ENCODE measurements around the gene SNX11. TPM values are rescaled to one million over a fixed set of nuclear protein-coding genes. Genes with fewer than 3 reads are reported as not detected.
A peak's percentile ranks its signal among the peaks of the same experiment; 100 is the strongest.
"Not testable (repeated sequence)": the region's sequence is repeated elsewhere in the genome, so short reads cannot be mapped to it uniquely, and the experiment has no call there.

Gene SNX11, protein sequence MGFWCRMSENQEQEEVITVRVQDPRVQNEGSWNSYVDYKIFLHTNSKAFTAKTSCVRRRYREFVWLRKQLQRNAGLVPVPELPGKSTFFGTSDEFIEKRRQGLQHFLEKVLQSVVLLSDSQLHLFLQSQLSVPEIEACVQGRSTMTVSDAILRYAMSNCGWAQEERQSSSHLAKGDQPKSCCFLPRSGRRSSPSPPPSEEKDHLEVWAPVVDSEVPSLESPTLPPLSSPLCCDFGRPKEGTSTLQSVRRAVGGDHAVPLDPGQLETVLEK
- 9.8 TPM for total RNA-seq

DNA sequence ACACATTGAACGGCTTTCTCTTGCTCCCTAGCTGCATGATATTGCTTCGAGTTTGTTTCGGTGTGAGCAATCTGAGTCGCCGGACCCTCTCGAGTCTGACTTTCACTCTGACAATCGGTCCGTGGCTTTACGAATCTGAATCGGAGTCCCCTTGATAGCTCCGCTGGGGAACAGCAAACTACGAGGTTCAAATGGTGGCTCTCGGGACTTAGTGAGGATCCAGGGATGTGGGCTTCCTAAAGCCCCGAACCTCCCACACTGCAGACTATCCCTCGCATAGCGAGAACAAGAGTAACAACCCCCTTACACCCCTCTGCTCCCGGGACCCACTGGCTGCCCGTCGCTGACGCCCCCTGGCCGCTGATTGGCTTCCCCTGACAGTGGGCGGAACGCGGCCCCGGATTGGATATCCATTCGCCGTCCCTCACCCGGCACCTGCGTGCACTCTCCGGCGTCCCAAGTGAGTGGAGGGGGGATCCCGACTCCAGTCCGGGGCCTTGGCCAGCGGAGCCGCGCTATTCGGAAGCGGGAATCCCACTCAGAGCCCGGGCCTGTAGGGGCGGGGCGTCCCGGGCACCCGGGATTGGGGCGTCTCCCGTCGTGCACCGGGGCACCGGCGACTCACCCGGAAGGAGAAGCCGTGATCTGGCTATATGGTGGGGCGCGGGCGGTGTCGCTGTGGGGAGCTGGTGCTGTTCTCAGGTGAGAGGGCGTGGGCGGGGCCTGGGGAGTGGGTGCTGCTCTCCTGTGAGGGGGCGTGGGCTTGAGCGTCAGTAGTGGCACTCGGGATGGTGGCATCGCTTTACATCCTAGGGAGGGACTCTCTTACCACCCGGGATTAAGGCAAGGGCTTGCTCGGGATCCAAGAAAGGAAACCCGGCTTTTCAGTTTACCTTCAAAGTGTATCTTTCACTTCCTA lies at the start of gene SNX11:
SNX11 (plus strand) TSS at position 630 of the 919 bp plus-strand sequence. CDS start 4,278 bp downstream, outside the sequence.
- DNase-seq (ENCODE audit: low spot score) (peak; percentile 92), ATAC-seq (peak; percentile 96)

DNA sequence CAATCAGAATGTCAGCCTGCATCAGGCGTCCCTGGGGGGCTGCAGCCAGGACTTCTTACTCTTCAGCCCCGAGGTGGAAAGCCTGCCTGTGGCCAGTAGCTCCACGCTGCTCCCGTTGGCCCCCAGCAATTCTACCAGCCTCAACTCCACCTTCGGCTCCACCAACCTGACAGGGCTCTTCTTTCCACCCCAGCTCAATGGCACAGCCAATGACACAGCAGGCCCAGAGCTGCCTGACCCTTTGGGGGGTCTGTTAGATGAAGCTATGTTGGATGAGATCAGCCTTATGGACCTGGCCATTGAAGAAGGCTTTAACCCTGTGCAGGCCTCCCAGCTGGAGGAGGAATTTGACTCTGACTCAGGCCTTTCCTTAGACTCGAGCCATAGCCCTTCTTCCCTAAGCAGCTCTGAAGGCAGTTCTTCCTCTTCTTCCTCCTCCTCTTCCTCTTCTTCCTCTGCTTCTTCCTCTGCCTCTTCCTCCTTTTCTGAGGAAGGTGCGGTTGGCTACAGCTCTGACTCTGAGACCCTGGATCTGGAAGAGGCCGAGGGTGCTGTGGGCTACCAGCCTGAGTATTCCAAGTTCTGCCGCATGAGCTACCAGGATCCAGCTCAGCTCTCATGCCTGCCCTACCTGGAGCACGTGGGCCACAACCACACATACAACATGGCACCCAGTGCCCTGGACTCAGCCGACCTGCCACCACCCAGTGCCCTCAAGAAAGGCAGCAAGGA lies 49.0 kb upstream of the SNX11 start:
- no peak for ATAC-seq
- DNase-seq (ENCODE audit: low spot score) = no peak

DNA sequence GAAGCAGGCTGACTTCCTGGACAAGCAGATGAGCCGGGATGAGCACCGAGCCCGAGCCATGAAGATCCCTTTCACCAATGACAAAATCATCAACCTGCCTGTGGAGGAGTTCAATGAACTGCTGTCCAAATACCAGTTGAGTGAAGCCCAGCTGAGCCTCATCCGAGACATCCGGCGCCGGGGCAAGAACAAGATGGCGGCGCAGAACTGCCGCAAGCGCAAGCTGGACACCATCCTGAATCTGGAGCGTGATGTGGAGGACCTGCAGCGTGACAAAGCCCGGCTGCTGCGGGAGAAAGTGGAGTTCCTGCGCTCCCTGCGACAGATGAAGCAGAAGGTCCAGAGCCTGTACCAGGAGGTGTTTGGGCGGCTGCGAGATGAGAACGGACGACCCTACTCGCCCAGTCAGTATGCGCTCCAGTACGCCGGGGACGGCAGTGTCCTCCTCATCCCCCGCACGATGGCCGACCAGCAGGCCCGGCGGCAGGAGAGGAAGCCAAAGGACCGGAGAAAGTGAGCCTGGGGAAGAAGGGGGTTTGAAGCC lies 48.4 kb upstream of the SNX11 start:
- no peak for DNase-seq (ENCODE audit: low spot score)
- no peak for ATAC-seq

DNA sequence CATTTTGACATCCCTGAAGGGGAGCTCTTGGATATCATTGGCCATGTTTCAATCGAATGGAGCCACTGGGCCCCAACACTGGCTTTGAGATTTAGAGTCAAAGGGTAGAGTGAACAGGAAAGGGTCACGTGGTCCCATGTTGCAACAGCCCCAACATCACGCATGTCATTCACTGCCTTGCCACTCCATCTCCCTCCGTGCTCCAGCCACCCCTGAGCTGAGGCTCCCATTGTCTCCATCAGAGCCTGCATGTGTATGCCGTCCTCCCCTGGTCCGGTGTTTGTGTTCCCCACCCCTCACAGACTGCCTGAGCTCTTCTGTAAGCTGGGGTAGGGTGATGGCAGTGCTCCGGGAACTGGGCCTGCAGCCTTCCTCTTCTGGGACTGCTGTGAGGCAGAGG lies 47.3 kb upstream of the SNX11 start:
- DNase-seq (ENCODE audit: low spot score) = peak; percentile 71
- peak; percentile 58 for ATAC-seq

DNA sequence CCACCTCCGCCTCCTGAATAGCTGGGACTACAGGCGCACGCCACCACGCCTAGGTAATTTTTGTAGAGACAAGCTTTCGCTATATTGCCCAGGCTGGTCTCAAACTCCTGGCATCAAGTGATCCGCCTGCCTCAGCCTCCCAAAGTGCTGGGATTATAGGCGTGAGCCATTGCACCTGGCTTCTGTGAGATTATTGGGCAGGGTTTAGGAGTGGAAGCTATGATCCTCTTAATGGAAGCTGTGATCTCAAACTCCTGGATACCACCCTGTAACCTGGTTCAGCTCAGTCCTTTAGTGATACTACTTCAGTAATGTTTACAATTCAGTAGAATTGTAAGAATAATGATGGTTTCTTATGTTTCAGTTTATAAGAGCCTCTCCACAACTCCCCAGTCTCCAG lies 45.3 kb upstream of the SNX11 start:
- DNase-seq (ENCODE audit: low spot score) (no peak), ATAC-seq (no peak)

DNA sequence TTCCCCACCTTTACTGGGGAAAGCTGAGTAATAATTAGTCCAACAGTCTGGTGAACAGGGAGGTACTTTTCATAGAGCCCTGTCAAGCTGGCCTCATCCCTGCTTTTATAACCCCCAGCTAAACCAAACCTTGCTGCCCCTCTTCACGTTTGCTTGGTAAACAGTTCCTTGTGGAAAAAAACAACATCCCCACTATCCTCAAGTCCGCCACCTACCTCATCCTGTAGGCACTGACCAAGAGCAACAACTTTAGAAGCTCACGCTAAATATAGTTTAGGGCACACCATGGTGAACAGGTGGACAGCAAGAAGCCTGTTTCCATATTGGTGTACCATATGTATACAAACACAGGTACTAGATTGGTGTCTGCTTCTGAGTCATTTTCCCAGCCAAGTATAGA lies 42.9 kb upstream of the SNX11 start:
- DNase-seq (ENCODE audit: low spot score) (no peak), ATAC-seq (no peak)

DNA sequence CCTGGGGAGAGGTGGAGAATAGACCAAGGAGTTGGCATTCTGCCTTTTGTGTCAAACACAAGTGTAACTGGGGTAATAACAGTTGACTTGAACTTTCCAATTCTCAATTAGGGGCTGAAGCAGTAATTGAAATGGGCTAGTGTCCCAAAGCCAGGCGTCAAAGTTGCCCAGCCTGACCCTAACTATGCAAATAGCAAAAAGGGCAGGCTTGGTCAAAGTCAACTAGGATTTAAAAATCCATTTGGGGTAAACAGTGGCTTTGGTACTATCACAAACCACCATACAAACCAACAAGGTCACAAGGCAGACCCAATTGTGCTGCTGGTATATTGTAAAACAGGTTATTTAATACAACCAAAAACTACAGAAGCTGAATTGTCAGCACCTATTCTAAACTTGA lies 41.4 kb upstream of the SNX11 start:
- ATAC-seq (peak; percentile 66), DNase-seq (ENCODE audit: low spot score) (peak; percentile 63)

DNA sequence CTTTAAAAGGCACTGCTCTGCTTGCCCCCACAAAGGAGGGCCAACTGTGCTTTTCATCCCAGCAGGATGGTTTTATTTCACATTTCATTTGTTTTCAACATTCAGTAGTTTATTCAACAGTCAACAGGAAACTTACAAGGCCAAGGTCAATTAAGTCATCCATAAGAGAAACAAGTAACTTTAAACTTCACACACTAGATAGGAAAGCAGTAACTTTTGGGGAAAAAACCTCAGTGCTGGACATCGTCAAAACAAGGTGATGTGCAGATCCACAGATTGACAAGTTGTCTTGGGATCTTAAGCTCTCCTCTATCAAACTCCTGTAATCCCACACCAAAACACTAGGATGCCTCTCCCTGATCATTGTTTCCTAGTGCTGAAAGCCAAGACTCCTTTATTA lies 40.9 kb upstream of the SNX11 start:
- no peak for DNase-seq (ENCODE audit: low spot score)
- ATAC-seq = no peak

DNA sequence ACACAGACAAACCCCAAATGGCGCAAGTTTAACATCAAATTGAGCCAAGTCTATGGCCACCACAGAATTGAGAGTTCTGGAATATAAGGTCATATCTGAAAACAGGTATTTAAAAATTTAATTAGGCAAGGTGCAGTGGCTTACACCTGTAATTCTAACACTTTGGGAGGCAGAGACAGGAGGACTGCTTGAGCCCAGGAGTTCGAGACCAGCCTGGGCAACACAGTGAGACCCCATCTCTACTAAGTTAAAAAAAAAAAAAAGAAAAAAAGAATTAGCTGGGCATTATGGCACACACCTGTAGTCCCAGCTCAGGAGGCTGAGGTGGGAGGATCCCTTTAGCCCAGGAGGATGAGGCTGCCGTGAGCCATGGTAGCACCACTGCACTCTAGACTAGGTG lies 40.3 kb upstream of the SNX11 start:
- ATAC-seq (no peak), DNase-seq (ENCODE audit: low spot score) (no peak)

DNA sequence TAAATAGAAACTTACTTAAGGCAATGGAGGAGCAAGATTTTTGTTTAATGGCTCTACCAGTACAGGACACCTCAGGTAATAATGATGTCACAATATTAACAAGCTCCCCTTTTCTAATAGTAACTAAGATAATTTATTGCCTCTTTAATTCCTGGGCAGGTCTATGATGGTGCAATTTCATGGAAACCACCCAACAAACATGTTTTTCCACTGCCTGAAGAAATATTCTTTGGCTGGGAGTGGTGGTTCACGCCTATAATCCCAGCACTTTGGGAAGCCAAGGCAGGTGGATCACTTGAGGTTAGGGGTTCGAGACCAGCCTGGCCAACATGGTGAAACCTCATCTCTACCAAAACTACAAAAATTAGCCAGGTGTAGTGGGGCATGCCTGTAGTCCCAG lies 39.8 kb upstream of the SNX11 start:
- DNase-seq (ENCODE audit: low spot score); ATAC-seq: not testable (repeated sequence)

DNA sequence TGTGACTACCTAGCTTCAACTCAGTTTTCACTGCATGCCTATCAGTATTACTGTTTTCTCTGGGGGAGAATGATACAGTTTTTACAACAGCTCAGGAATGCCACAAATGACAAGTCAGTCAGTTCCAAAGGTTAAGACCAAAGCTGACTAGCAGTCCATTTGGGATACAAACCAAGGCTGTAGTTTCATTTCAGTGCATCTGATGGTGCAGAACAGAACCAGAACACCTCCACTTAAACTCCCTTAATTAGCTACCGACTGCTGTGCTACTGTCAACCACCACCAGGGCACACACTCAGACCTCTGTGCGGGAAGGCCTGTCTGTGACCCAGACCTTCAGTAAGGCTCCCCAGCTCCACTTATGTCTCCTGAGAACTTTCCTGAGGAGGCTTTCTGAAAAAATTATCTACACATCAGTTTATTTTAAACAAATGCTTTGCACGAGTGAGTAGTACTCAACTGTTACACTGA lies 39.0 kb upstream of the SNX11 start:
- DNase-seq (ENCODE audit: low spot score) = no peak
- ATAC-seq = peak; percentile 36

DNA sequence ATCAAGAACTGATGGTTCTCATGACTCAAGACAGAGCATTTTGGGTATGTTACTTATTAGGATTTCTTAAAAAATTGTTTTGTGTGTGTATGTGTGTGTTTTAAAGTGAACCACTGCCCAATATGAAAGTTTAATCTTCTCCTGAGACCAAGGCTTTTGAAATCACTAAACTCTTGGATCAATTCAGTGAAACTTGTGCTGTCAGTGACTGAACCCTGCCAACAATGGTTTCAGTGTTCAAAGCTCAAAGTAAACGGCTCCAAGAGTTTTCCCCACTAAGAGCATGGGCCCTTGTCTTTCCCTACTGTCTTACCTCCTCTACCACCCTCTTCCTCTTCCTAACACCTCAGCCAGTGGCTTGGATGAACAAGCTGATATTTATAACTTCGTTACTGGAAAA lies 37.4 kb upstream of the SNX11 start:
- ATAC-seq = peak; percentile 8
- DNase-seq (ENCODE audit: low spot score) = no peak

DNA sequence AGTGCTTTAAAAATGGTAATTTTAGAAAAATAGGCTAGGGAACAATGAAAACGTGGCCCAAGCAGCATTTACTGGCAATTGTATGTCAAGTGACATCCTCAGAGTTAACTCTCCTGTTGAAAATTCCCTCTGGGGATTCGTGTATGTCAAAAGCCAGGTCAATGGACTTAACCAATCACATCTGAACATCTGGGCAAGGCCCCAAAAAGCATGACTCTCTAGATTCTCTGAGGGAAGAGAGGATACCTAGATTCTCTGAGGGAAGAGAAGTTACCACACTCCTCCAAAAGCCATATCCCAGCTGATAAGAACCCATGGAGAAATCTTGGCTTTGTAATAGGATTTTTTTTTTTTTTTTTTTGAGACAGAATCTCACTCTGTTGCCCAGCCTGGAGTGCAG lies 35.9 kb upstream of the SNX11 start:
- no peak for DNase-seq (ENCODE audit: low spot score)
- ATAC-seq = peak; percentile 44

DNA sequence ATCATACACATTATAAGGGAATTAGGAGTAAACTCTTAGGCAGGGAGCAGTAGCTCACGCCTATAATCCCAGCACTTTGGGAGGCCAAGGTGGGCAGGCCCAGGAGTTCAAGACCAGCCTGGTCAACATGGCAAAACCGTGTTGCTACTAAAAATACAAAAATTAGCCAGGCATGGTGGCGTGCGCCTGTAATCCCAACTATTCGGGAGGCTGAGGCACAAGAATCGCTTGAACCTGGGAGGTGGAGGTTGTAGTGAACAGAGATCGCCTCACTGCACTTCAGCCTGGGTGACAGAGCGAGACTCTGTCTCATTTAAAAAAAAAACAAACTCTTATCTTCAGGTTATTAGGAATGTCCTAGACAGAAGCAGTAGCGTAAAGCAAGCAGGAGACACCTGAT lies 34.8 kb upstream of the SNX11 start:
- not testable (repeated sequence) for ATAC-seq

DNA sequence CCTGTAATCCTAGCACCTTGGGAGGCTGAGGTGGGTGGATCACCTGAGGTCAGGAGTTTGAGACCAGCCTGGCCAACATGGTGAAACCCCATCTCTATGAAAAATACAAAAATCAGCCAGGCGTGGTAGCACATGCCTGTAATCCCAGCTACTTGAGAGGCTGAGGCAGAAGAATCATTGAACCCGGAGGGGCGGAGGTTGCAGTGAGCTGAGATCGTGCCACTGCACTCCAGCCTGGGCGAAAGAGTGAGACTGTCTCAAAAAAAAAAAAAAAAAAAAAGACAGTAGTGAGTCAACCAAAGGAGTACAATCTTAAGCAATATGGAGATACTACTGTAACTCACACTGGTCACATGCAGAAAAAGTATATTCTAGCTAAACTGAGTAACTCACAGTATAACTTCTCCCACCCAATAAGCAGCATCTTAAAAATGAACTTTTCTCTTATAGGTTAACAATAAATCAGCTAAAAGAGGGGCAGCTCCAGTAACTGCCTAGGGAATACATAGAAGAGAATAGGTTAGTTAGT lies 33.9 kb upstream of the SNX11 start:
- ATAC-seq; DNase-seq (ENCODE audit: low spot score): not testable (repeated sequence)

More for the DNA sequence above, 34.8 kb upstream of the SNX11 start:
- not testable (repeated sequence) for DNase-seq (ENCODE audit: low spot score)

DNA sequence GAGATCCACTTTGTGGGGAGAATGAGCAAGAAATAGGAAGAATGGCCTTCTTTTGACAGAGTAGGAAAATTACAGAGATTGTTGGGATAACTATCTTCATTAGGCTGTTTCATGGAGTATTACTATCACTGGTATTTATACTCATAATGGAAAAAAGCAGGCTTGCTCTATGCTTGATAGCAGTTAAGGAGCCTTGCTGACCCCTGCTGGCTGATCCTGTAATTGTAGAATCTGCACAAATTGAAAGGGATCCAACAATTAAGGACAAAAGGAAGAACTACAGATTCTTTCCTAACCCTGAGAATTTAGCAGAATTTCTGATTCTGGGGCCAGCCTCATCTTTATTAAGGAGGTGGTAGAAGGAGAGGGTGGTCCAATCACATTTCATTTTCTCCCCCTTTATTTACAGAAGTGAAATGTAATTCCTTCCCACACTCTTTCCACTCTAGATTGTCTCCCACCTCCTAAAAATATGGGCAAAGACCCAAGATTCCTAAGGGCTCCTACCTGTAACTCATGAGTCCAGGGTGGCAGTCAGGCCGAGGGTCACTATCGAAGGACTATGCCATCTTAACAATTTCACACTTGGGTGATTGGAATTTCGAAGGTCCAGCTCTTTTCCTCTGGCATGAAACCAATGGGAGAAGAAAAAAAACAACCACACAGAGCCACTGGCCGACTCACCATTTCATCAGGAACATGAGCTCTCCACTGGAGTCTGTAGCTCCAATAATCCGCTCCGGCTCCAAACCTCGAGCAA lies 33.1 kb upstream of the SNX11 start:
- DNase-seq (ENCODE audit: low spot score) (peak; percentile 76), ATAC-seq (peak; percentile 92)

DNA sequence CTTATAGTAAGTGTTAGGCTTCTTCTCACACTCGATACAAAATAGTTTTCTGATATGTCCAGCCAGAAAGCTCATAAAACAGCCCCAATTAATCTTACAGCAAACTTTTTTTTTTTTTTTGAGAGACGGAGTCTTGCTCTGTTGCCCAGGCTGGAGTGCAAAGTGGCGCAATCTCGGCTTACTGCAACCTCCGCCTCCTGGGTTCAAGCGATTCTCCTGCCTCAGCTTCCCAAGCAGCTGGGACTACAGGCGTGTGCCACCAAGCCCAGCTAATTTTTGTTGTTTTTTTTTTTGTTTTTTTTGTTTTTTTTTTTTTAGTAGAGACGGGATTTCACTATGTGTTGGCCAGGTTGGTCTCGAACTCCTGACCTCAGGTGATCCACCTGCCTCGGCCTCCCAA lies 30.4 kb upstream of the SNX11 start:
- not testable (repeated sequence) for ATAC-seq; DNase-seq (ENCODE audit: low spot score)

DNA sequence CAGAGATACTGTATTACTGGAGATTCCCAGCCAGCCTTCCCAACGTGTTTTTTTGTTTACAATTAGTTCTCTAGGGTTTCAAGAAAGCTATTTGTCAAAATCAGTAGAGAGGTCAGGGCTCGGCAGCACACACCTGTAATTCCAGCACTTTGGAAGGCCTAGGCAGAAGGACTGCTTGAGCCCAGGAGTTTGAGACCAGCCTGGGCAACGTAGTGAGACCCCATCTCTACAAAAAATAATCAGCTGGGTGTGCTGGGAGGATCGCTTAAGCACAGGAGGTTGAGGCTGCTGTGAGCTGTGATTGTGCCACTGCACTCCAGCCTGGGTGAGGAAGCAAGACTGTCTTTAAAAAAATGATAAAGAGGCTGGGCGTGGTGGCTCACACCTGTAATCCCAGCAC lies 25.7 kb upstream of the SNX11 start:
- DNase-seq (ENCODE audit: low spot score) (no peak), ATAC-seq (no peak)

DNA sequence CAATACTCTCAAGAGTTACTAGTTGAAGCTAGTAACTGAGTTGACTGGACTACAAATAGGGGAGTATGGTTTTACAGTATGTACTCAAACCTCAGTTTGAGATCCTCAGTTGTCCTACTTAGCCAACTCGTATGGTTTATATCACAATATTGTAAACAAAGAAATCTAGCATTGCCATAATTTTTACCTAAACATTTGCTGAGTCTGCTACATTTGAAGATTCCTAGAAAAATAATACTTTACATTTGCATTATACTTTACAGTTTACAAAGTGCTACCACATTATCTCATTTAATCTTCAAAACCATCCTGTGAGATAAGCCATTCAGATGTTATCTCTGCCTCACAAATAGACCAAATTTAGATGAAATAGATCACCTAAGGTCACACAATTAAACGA lies 22.6 kb upstream of the SNX11 start:
- no peak for DNase-seq (ENCODE audit: low spot score)
- no peak for ATAC-seq
